ENCODE measurements around the gene BACH2.

The BACH2 gene

GRCh38 chr6:90277302-90278011 lies 19.2 kb downstream of the BACH2 start:
- no peak for DNase-seq

- DNase-seq, result no peak
These were observed 22.1 kb downstream of the BACH2 start for GRCh38 chr6:90274451-90275030.

- no peak for DNase-seq
These were observed 22.8 kb downstream of the BACH2 start for GRCh38 chr6:90273863-90274262.

GRCh38 chr6:90272895-90273294 lies 23.7 kb downstream of the BACH2 start:
- no peak for DNase-seq

GRCh38 chr6:90271831-90272230 lies 24.8 kb downstream of the BACH2 start:
- DNase-seq, result no peak

- no peak for DNase-seq
These were observed 27.3 kb downstream of the BACH2 start for GRCh38 chr6:90269334-90269733.

- no peak for DNase-seq
These were observed 28.5 kb downstream of the BACH2 start for GRCh38 chr6:90268178-90268577.

GRCh38 chr6:90266905-90267621 lies 29.6 kb downstream of the BACH2 start:
- no peak for DNase-seq

GRCh38 chr6:90264561-90264960 lies 32.1 kb downstream of the BACH2 start:
- no peak for DNase-seq

- DNase-seq, result no peak
These were observed 33.0 kb downstream of the BACH2 start for GRCh38 chr6:90263633-90264032.

GRCh38 chr6:90261801-90262200 lies 34.8 kb downstream of the BACH2 start:
- DNase-seq, result no peak

GRCh38 chr6:90257486-90257738 lies 39.2 kb downstream of the BACH2 start:
- no peak for DNase-seq

- DNase-seq, result no peak
These were observed 39.8 kb downstream of the BACH2 start for GRCh38 chr6:90256698-90257485.

GRCh38 chr6:90253631-90254030 lies 43.0 kb downstream of the BACH2 start:
- no peak for DNase-seq

- no peak for DNase-seq
These were observed 45.2 kb downstream of the BACH2 start for GRCh38 chr6:90251295-90251992.

- DNase-seq, result no peak
These were observed 46.2 kb downstream of the BACH2 start for GRCh38 chr6:90250405-90250804.

- DNase-seq, result no peak
These were observed 47.2 kb downstream of the BACH2 start for GRCh38 chr6:90249458-90249857.

GRCh38 chr6:90249034-90249433 lies 47.6 kb downstream of the BACH2 start:
- DNase-seq, result no peak

- DNase-seq, result no peak
These were observed 49.4 kb downstream of the BACH2 start for GRCh38 chr6:90247262-90247661.

- no peak for DNase-seq
These were observed 55.3 kb downstream of the BACH2 start for GRCh38 chr6:90241229-90241880.

GRCh38 chr6:90238496-90239266 lies 58.0 kb downstream of the BACH2 start:
- DNase-seq, result no peak

Data from NCI-H526 (cell line).